ENCODE measurements around the gene ULK2.

- TF ChIP-seq, protein P1, sequence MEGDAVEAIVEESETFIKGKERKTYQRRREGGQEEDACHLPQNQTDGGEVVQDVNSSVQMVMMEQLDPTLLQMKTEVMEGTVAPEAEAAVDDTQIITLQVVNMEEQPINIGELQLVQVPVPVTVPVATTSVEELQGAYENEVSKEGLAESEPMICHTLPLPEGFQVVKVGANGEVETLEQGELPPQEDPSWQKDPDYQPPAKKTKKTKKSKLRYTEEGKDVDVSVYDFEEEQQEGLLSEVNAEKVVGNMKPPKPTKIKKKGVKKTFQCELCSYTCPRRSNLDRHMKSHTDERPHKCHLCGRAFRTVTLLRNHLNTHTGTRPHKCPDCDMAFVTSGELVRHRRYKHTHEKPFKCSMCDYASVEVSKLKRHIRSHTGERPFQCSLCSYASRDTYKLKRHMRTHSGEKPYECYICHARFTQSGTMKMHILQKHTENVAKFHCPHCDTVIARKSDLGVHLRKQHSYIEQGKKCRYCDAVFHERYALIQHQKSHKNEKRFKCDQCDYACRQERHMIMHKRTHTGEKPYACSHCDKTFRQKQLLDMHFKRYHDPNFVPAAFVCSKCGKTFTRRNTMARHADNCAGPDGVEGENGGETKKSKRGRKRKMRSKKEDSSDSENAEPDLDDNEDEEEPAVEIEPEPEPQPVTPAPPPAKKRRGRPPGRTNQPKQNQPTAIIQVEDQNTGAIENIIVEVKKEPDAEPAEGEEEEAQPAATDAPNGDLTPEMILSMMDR (IDR thresholded peaks at IDR 0.05), result no peak
- TF ChIP-seq POLR2A (IDR thresholded peaks at IDR 0.05) (no peak), POLR2AphosphoS5 (IDR thresholded peaks at IDR 0.05) (no peak), EP300 (IDR thresholded peaks at IDR 0.05) (no peak)
These were observed 86.0 kb downstream of the ULK2 start for GRCh38 chr17:19781488-19782458.
